OCI-LY3 (cell line): ENCODE measurements around the gene DOCK1.

Experiments
- CTCF ChIP-seq: fragments of 200-600, 300-600 bp; sonication (generic); IDR thresholded peaks from 2 replicates; pipeline ENCODE4 v1.5.1; 2014; ENCODE audit warnings: antibody characterized with exemption, low read length, low read depth
- EZH2phosphoT487 ChIP-seq: fragments of 200-600 bp; shearing (Covaris generic); IDR thresholded peaks from 2 replicates; pipeline ENCODE4 v1.6.1; 2018; ENCODE audit warnings: antibody characterized with exemption, mixed run types, low read depth

GRCh38 chr10:127349737-127350136 lies 444.5 kb downstream of the DOCK1 start:
- TF ChIP-seq CTCF (no peak), EZH2phosphoT487 (no peak)
